22Rv1 (cell line): ENCODE measurements around the gene GCAT.

Experiments used
- ZFX ChIP-seq: fragments of 450-650 bp; IDR thresholded peaks from 2 replicates; pipeline ENCODE4 v1.6.1; 2017; ENCODE audit warnings: antibody characterized with exemption, borderline replicate concordance
- TF ChIP-seq, protein P1 (sequence below): fragments of 450-650 bp; IDR thresholded peaks from 2 replicates; pipeline ENCODE4 v1.5.1; 2017; ENCODE audit warnings: mild to moderate bottlenecking

DNA sequence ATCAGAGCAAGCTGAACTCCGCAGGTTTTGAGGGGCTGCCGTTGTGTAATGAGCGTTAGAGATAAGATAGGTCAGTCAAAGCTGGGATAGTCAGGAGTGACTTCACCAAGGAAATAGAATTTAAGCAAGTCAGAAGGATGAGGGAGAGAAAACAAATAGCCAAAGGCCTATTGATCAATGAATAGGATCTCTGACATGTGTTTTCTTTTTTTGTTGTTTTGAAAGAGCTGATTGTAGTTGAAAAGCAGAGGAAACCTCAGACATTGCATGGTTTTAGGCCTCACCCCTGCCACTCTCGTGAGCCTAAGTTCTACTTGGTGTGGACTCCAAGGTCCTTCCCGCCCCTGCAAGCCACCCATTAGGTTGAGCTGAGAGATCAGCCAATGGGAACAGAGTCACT is 44.7 kb downstream of the GCAT start:
- TF ChIP-seq, protein P1, sequence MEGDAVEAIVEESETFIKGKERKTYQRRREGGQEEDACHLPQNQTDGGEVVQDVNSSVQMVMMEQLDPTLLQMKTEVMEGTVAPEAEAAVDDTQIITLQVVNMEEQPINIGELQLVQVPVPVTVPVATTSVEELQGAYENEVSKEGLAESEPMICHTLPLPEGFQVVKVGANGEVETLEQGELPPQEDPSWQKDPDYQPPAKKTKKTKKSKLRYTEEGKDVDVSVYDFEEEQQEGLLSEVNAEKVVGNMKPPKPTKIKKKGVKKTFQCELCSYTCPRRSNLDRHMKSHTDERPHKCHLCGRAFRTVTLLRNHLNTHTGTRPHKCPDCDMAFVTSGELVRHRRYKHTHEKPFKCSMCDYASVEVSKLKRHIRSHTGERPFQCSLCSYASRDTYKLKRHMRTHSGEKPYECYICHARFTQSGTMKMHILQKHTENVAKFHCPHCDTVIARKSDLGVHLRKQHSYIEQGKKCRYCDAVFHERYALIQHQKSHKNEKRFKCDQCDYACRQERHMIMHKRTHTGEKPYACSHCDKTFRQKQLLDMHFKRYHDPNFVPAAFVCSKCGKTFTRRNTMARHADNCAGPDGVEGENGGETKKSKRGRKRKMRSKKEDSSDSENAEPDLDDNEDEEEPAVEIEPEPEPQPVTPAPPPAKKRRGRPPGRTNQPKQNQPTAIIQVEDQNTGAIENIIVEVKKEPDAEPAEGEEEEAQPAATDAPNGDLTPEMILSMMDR, result no peak
- no peak for TF ChIP-seq ZFX
